OCI-LY3 (cell line): Measurements from ENCODE around the gene TMEM214.

Experiments used
- H2AFZ ChIP-seq: fragments of 200-600, 300-600 bp; shearing (Covaris generic); 2 replicates; pipeline ENCODE4 v1.6.0; 2014; ENCODE audit warnings: antibody characterized with exemption, low read depth, low read length
- H3K27ac ChIP-seq: fragments of 200-600, 300-600 bp; sonication (generic); 2 replicates; pipeline ENCODE4 v1.5.1; 2014; ENCODE audit warnings: mild to moderate bottlenecking, low read length, moderate library complexity, mixed read lengths
- H3K27me3 ChIP-seq: fragments of 200-600, 300-600 bp; sonication (generic); 2 replicates; pipeline ENCODE4 v1.6.1; 2014; ENCODE audit warnings: low read depth, low read length, mixed read lengths
- H3K36me3 ChIP-seq: fragments of 200-600, 300-600 bp; sonication (generic); replicated peaks from 2 replicates; pipeline ENCODE3; 2014; ENCODE audit warnings: low read depth, low read length, mixed read lengths
- H3K4me1 ChIP-seq: fragments of 300-600, 200-600 bp; sonication (generic); 2 replicates; pipeline ENCODE4 v1.6.1; 2014; ENCODE audit warnings: low read length, mixed read lengths
- H3K4me2 ChIP-seq: fragments of 200-600, 300-600 bp; sonication (generic); 2 replicates; pipeline ENCODE4 v1.6.1; 2014; ENCODE audit warnings: low read length, mixed read lengths
- H3K4me3 ChIP-seq: fragments of 300-600, 200-600 bp; sonication (generic); 2 replicates; pipeline ENCODE4 v1.5.1; 2014; ENCODE audit warnings: antibody characterized with exemption, mild to moderate bottlenecking, low read length, moderate library complexity
- H3K79me2 ChIP-seq: fragments of 300-600, 200-600 bp; shearing (Covaris generic); 2 replicates; pipeline ENCODE4 v1.6.1; 2014; ENCODE audit warnings: mild to moderate bottlenecking, low read length, mixed read lengths
- H3K9ac ChIP-seq: fragments of 300-600, 200-600 bp; shearing (Covaris generic); 2 replicates; pipeline ENCODE4 v1.6.0; 2014; ENCODE audit warnings: mild to moderate bottlenecking, low read length, moderate library complexity
- H3K9me3 ChIP-seq: fragments of 200-600, 300-600 bp; shearing (Covaris generic); 2 replicates; pipeline ENCODE4 v1.6.1; 2014; ENCODE audit warnings: low read length, mixed read lengths; ENCODE audit not compliant: insufficient read depth
- H4K20me1 ChIP-seq: fragments of 200-600, 300-600 bp; sonication (generic); 2 replicates; pipeline ENCODE4 v1.6.1; 2016; ENCODE audit warnings: low read length, mixed read lengths; ENCODE audit not compliant: insufficient read depth
- EZH2phosphoT487 ChIP-seq: fragments of 200-600 bp; shearing (Covaris generic); IDR thresholded peaks from 2 replicates; pipeline ENCODE4 v1.6.1; 2018; ENCODE audit warnings: antibody characterized with exemption, mixed run types, low read depth
- TF ChIP-seq, protein P1 (sequence below): fragments of 200-600, 300-600 bp; sonication (generic); IDR thresholded peaks from 2 replicates; pipeline ENCODE4 v1.5.1; 2014; ENCODE audit warnings: antibody characterized with exemption, low read length, low read depth

The TMEM214 gene

DNA sequence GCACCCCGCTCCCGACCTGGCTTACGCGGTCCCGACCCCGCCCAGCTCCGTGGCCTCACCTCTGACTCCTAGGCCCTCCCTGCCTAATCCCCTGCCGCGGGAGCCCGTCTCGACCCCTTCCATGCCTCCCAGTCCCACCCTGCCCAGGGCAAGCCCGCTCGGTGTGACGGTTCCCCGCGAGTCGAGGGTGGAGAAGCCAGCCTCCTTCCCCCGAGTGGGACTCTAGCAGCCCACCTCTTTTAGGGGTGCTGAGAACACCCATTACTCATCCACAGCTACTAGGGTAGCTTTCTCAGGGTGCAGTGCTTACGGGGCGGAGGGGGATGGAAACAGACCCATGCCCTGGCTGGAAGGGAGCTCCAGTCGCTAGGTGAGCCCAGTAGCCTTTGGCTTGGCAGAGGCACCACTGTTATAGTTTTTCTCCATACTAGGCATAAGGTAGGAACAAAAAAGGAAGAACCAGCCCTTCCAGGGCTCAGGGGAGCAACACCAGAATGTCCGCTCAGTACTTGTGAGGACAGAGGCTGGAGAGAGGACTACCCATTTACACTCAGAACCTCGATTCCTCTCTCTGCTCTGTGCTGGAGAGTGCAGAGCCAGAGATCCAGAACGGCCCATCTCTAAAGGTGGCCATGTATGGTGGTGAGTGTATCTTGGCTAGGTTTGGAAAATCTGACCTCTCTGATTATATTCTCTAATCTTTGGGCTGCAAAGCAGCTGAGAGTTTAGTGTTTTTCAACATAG lies 19.3 kb downstream of the TMEM214 start:
- H4K20me1 ChIP-seq = no peaks in the 10 kb centered on the region
- no peaks in the 10 kb centered on the region for H3K27me3 ChIP-seq
- H3K27ac ChIP-seq = no peak overlapping the region
- peak overlapping the region; percentile 50; the same call in 1 of the 2 replicates for H2AFZ ChIP-seq
- H3K9me3 ChIP-seq = no peaks in the 10 kb centered on the region
- H3K4me3 ChIP-seq = peak overlapping the region; percentile 91
- H3K79me2 ChIP-seq = no peaks in the 10 kb centered on the region
- peaks cover 19% of the 10 kb centered on the region for H3K36me3 ChIP-seq
- peak overlapping the region; percentile 96 for H3K9ac ChIP-seq
- no peak for TF ChIP-seq EZH2phosphoT487
- TF ChIP-seq, protein P1, sequence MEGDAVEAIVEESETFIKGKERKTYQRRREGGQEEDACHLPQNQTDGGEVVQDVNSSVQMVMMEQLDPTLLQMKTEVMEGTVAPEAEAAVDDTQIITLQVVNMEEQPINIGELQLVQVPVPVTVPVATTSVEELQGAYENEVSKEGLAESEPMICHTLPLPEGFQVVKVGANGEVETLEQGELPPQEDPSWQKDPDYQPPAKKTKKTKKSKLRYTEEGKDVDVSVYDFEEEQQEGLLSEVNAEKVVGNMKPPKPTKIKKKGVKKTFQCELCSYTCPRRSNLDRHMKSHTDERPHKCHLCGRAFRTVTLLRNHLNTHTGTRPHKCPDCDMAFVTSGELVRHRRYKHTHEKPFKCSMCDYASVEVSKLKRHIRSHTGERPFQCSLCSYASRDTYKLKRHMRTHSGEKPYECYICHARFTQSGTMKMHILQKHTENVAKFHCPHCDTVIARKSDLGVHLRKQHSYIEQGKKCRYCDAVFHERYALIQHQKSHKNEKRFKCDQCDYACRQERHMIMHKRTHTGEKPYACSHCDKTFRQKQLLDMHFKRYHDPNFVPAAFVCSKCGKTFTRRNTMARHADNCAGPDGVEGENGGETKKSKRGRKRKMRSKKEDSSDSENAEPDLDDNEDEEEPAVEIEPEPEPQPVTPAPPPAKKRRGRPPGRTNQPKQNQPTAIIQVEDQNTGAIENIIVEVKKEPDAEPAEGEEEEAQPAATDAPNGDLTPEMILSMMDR = no peak
- H3K4me2 ChIP-seq = peak overlapping the region; percentile 95
- H3K4me1 ChIP-seq = peaks cover 14% of the 10 kb centered on the region

DNA sequence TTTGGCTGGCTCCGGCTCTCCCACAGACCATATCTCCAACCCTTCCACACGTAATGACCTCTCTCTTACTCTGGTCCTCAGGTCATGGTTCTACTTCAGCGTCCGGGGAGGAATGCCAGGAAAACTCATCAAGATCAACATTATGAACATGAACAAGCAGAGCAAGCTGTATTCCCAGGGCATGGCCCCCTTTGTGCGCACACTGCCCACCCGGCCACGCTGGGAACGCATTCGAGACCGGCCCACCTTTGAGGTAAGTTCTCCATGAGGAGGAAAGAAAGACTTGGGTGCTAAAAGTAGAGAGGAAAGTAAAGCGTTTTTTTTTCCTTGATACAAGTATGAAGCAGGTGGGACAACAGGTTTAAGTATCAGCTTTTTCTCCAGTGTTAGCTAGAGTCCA lies 20.6 kb downstream of the TMEM214 start:
- Histone ChIP-seq H3K4me1 (peaks cover 14% of the 10 kb centered on the region), H2AFZ (no peak overlapping the region), H3K4me2 (no peak overlapping the region), H3K27me3 (no peaks in the 10 kb centered on the region), H3K9ac (no peak overlapping the region), H3K79me2 (no peaks in the 10 kb centered on the region), H4K20me1 (no peaks in the 10 kb centered on the region), H3K36me3 (peaks cover 19% of the 10 kb centered on the region), H3K4me3 (no peak overlapping the region), H3K27ac (no peak overlapping the region), H3K9me3 (no peaks in the 10 kb centered on the region)
- TF ChIP-seq, protein P1 = no peak
- TF ChIP-seq EZH2phosphoT487 = no peak

DNA sequence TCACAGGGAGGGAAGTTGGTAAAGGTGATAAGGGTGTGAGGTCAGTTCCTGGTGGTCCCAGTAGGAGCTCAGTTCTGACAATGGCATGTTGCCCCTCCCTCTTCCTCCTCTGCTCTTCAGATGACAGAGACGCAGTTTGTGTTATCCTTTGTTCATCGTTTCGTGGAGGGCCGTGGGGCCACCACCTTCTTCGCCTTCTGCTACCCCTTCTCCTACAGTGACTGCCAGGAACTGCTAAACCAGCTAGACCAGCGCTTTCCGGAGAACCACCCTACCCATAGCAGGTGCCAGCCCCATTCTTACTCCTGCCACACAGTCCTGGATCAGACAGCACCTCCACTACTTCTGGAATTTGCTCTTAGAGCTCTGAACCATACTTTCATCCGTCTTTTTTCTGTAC lies 21.0 kb downstream of the TMEM214 start:
- Histone ChIP-seq H3K4me1 (peaks cover 14% of the 10 kb centered on the region), H3K9ac (no peak overlapping the region), H4K20me1 (no peaks in the 10 kb centered on the region), H3K4me2 (no peak overlapping the region), H3K36me3 (peaks cover 19% of the 10 kb centered on the region), H3K4me3 (no peak overlapping the region), H3K9me3 (no peaks in the 10 kb centered on the region), H3K27ac (no peak overlapping the region), H2AFZ (no peak overlapping the region), H3K79me2 (no peaks in the 10 kb centered on the region), H3K27me3 (no peaks in the 10 kb centered on the region)
- no peak for TF ChIP-seq EZH2phosphoT487
- TF ChIP-seq, protein P1 = no peak

DNA sequence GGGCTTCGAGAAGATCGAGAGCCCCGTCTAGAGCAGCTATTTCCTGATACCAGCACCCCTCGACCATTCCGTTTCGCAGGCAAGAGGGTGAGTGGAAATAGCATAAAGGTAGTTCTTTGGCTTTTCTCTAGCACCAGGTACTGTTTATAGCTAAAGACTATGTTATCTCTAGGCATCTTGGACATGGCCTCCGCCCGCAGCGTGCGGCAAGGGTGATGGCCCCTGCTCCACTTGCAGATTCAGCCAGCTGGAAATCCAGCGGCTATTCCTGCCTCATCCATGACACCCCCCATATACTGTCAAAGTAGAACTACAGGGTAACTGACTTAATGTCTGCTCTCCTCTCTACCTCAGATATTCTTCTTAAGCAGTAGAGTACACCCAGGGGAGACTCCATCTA lies 22.0 kb downstream of the TMEM214 start:
- H3K27me3 ChIP-seq = no peaks in the 10 kb centered on the region
- H3K27ac ChIP-seq = no peak overlapping the region
- H3K79me2 ChIP-seq = no peaks in the 10 kb centered on the region
- H3K36me3 ChIP-seq = peaks cover 24% of the 10 kb centered on the region
- no peaks in the 10 kb centered on the region for H3K9me3 ChIP-seq
- peaks cover 8% of the 10 kb centered on the region; the same call in 1 of the 2 replicates for H3K4me1 ChIP-seq
- no peak overlapping the region for H3K4me3 ChIP-seq
- H2AFZ ChIP-seq = no peak overlapping the region
- no peak overlapping the region for H3K4me2 ChIP-seq
- TF ChIP-seq EZH2phosphoT487 = no peak
- TF ChIP-seq, protein P1 = no peak
- no peaks in the 10 kb centered on the region for H4K20me1 ChIP-seq
- no peak overlapping the region for H3K9ac ChIP-seq
